Omental fat pad (tissue), 4 donors: ENCODE data around the gene SIK3. TPM values are rescaled to one million over a fixed set of nuclear protein-coding genes. Genes with fewer than 3 reads are reported as not detected.

Experiments
- ATAC-seq: fragments of 150-250 bp; one replicate; pipeline ENCODE4 v1.9.1; 2016; ENCODE audit warnings: mild to moderate bottlenecking, moderate library complexity; ENCODE audit not compliant: low FRiP score
- DNase-seq: peaks from one replicate; pipeline ENCODE4 v3.0.0-alpha.2; 2019; ENCODE audit warnings: low spot score
- CTCF ChIP-seq, 3 donors: fragments of 450-650 bp; IDR thresholded peaks; one replicate each; pipeline ENCODE4 v1.5.1; 2016 to 2017; ENCODE audit warnings: antibody characterized with exemption in 3 of 3, mild to moderate bottlenecking in 3 of 3, moderate library complexity in 2 of 3
- total RNA-seq, 4 donors: library from RNA; depleted of rRNA; stranded (reverse); fragments of >200 nt; gene quantifications; one replicate each; pipeline ENCODE4 v1.1.0, GENCODE V29; 2016

Gene SIK3
- total RNA-seq, 4 donors from 2014 or later = 31.2 to 54.6 (median 50.2) TPM

DNA sequence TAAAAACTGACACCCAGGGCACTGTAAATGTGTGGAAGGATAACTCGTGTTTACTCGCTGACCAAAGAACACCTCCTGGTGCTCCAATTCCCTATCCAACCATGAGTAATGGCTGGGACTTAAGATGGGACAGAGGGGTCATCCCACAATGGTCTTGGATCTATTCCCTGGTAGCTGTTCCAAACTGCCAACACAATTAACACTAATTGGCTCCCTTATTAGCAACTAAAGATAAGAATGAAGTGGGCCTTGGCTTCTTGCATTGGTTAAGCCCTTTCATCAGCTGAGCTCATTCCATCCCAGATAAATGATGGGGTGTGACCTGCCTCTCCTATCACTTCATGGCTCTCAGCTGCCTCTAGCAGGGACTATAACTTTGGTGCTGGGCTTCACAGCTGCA lies 1.5 kb upstream of the SIK3 start:
- ATAC-seq = no peak
- no peak for DNase-seq
- no peak for TF ChIP-seq CTCF (IDR thresholded peaks at IDR 0.05)

GRCh38 chr11:117097389-117098268 lies 599 bp downstream of the SIK3 start:
- no peak for TF ChIP-seq CTCF (IDR thresholded peaks at IDR 0.05)
- ATAC-seq = peak; percentile 29
- DNase-seq = no peak

DNA sequence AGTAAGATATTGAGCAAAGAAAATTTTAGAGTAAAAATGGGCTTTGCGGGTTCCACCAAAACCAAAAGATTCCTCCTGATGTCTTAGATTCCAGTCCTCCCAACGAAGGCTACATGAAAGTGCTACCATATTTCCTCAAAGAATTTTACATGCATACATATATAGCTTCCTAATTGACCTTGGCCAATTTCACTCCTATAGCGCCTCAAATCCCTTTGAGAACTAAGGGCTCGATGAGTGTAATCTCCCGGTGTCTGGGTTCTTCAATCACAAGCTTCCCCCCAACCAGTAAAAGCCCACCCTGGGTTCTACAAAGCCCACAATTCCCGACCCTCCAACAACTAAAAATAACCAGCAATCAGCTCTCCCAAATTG lies 1.2 kb downstream of the SIK3 start:
- DNase-seq (no peak), ATAC-seq (no peak)
- no peak for TF ChIP-seq CTCF (IDR thresholded peaks at IDR 0.05)

- no peak for DNase-seq
- TF ChIP-seq CTCF (IDR thresholded peaks at IDR 0.05) = no peak
- ATAC-seq = no peak
These were observed 1.8 kb downstream of the SIK3 start for GRCh38 chr11:117096201-117096991.

DNA sequence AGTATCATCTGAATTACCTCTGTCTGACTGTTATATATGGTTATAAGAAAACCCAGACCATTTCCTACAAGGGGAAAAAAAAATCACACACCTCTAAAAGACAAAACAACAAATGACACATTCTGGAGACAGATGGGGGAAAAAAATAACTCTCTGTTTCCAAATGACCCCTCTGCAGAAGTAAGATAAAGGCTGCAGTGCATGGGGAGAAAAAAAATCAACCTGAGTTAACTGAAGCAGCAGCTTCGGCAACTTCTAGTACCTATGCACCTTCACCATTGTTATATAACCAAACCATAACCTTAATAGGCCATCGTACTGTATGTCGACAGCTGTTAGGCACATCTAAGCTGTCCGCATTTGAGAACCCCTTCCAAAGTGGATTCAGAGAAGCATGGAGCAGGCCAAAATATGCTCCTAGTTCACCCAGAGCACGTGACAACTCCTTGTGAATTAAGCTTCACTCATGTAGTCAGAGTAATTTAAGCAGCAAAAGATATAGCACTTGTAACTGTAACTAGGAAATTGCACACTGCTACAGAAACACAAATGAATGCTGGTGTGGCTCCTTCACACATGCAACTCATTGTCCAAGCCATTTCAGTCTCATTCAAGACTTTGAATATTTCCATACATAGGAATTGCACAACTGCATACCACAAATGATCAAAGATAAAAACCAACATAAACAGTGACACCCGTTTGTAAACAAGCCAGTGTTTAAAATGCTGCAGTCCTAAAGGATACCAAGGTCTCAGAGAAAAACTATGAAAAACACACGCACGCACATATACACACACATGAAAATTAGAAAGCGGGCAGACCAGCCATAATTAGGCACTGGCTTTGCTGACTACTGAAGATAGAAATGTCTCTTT lies 2.7 kb downstream of the SIK3 start:
- DNase-seq (no peak), ATAC-seq (no peak)
- no peak for TF ChIP-seq CTCF (IDR thresholded peaks at IDR 0.05)

DNA sequence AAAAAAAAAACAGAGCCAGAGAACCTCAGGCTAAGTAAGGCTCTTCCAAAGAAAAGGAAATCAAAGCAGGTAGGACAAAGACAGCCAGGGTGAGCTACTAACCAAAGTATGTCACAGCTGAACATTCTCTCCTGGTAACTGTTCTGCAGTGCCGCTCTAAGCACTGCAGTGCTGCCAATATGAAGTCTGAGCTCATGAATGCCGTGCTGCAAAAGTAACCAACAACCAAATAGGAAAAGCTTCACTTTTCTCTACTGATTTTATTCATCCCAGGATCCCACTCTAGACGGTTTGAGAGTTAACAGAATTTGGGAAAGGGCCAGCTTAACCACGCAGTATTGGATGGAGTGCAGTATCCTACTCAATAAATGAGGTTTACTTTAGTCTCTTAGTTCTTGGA lies 3.5 kb downstream of the SIK3 start:
- no peak for DNase-seq
- ATAC-seq = no peak
- TF ChIP-seq CTCF (IDR thresholded peaks at IDR 0.05) = no peak
